Measurements from ENCODE around the gene ABHD16B.
"Not testable (repeated sequence)": the region's sequence is repeated elsewhere in the genome, so short reads cannot be mapped to it uniquely, and the experiment has no call there.

Gene ABHD16B

DNA sequence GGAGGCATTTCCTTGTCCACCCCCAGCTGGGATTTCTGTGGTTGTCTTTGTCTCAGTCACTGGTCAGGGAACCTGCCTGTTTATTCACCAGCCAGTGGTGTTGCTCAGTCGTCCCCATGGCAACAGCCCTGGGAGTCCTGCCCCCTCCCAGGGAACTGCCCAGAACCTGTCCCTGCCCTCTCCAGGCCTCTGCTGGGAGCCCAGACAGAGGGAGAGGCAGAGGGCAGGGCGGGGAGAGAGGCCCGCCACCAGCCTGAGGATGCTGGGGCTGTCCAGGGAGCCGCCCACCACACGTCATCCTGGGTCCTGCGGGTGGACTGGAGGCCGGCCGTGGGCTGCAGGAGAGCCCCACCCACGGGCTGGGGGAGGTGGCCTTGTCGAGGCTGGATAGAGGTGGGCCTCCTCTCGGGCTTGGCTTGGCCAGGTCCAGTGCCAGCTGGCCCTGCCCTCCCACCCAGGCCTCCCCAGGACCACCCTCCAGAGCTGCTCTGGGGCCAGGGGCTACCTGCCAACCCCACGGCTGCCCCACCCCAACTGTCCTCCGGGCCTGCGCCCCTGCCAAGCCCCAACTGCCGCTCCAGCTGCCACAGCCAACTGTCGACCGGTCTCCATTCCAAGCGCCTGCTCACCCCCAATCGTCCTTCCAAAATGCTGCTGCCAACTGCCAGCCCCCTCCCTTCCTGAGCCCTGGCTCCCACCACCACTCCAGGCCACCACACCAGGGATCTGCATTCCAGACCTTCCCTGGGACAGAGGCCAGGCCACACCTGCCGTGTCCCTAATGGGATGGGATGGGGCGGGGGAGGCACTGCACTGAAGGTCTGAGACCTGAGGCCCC, 26.1 kb upstream of the ABHD16B start:
- no peak for DNase-seq

DNA sequence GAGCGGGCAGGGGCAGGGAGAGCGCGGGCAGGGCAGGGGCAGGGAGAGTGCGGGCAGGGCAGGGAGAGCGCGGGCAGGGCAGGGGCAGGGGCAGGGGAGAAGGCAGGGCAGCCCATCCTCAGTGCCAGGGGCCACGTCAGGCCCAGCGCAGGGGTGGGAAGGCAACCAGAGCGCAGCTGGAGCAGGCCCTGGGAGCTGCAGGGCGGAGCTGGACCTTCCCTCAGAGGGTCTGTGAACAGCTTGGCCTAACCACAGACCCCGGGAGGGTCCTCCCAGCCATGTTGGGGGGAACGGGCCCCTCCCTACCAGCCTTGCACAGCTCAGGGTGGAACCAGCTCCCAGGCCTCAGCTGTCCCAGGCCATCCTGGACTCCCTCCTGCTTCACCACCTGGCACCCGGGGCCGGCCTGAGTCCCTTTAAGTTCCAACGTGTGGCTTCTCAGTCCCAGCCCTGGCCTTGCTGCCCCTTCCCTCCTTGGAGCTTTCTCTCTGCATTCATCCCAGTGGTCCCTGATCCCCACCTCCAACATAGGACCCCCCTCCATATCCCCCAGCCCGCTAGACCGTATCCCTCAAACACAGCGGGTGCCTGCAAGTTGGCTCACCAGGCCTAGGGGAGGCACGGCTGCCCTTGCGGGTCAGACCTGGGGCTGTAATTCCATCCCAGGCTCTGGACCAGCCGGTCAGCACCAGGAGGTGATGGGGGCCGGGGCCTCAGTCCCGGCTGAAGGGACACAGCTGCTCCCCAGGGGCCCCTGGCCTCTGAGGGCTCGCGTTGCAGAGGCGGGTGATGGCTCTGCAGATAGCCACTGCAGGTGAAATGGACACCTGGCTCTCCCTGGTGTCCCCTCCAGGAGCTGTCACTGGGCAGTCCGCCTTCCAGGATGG, 24.6 kb upstream of the ABHD16B start:
- no peak for DNase-seq

DNA sequence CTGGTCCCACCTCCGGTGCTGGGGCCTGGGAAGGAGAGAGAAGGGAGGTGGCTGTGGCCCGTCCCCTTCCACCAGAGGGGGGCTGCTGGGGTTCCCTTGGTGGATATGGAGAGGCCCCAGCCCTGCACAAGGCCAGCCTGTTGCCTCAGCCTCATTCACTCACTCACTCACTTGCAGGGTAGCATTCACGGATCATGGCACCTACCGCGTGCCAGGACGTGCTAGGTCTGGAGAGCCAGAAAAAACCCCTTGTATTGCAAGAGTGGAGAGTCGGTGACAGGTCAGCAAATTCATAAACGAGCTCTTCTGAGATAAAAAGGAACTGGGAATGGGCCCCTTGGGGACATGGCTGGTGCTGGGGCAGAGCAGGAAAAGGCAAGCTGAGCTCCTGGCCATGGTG, 23.8 kb upstream of the ABHD16B start:
- DNase-seq, result no peak

DNA sequence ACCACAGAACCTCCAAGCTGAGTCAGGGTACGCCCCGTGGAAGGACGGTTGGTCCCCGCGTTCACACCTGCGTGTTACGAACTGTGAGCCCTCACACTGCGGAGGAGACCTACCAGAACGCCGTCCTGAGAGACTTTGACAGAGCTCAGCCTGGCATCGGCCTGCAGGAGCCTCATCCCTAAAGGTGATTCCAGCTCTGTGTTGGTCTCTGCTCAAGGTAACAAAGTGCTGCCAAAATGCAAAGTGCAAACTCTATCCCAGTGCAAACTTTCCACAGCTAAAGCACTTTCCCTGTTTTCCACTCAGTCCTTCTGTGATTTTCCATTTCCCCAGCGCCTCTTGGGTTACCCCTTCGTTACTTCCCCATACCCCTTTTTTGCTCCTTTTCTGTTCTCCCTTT, 21.7 kb upstream of the ABHD16B start:
- no peak for DNase-seq

DNA sequence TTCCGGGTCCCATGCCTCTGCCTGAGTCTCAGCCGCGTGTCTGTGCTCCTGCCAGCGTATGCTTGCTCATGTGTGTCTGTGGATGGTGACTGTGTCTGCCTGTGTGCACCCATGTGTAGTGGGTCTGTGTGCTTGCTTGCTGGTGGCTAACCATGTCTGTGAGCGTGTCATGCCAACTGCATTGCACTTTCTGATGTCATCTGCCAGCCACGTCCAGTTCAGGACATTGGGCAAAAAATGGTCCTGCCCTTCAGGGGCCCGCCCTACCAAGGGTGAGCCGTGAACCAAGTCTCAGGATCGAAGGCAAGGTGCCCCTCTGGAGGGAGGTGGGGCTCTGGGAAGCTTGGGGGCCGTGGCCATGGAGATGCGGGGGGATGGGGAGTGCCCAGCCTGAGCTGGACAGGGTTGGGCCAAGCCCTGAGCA, 20.9 kb upstream of the ABHD16B start:
- no peak for DNase-seq

DNA sequence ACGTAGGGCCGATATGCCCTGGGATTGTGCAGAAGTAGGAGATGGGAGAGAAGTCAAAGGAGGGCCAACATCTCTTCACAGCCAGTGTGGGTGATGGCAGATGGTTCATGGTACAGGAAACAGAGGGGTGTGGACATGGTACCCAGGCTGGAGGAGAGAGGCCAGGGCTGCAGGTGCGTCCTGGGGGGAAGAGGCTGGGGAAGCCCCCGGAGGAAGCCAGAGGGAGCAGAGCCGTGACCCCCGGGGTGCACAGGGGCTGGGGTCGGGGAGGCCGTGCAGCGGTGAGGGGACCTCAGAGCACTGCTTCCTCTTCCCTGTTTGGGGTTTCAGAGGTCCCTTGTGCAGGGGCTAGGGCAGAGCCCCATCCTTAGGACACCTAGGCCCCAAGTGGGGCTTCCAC, 19.0 kb upstream of the ABHD16B start:
- DNase-seq, result no peak

DNA sequence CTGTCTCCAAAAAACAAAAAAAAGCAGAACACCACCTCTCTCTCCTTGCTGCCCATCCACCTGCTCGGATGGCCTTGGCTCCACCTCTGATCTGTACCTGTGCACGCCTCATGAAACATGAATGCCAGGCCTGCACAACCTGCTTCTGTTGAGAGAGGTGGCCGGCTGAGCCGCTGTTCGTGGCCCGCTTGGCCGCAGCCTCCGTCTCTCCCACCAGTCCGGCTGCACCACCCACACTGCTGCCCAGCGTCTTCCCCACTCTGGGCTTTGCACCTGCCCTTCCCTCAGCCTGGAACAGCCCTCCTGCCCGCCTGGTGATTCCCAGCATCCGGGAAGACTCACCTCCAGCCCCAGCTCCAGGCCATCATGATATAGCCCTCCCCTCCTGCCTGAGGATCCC, 18.1 kb upstream of the ABHD16B start:
- no peak for DNase-seq

DNA sequence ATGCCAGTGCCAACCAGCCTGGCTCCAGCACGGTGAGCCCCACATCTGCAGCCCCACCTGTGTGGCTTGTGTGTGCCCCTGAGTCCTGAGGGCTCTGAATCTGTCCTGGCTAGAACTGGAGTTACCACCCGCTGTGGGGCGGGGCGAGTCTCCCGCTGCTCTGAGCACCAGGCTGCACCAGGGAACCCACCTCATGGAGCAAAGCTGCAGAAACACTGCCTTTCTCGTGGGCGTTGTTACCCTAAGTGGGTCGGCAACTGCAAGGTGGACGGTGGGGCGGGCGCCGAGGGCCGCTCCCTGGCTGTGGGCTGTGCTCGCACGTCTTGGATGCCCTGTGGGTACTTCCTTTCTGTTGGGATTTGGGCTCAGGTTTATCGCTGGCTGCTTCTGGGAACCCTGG, 17.5 kb upstream of the ABHD16B start:
- DNase-seq, result no peak

DNA sequence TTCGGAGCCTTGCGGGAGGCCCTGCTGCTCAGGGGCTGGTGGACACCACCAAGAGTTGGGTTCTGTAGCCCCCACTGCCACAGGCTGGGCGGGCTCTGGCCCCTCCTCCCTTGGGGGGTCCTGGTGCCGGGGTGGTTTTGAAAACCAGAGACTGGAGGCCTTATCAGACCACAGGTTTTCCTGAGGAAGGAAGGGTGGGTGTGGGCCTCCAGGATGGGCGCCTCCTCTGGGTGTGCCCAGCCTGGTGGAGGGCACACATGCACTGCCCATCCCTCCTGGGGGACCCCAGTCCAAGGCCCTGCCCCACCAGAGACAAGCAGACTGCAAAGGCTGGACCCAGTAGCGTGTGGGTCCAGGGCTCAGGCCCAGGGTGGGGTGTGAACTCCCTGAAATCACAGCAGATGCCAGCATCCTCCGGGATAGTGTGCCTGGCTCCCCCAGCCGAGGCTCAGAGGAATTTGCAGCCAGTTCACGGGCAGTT, 16.7 kb upstream of the ABHD16B start:
- DNase-seq, result no peak

DNA sequence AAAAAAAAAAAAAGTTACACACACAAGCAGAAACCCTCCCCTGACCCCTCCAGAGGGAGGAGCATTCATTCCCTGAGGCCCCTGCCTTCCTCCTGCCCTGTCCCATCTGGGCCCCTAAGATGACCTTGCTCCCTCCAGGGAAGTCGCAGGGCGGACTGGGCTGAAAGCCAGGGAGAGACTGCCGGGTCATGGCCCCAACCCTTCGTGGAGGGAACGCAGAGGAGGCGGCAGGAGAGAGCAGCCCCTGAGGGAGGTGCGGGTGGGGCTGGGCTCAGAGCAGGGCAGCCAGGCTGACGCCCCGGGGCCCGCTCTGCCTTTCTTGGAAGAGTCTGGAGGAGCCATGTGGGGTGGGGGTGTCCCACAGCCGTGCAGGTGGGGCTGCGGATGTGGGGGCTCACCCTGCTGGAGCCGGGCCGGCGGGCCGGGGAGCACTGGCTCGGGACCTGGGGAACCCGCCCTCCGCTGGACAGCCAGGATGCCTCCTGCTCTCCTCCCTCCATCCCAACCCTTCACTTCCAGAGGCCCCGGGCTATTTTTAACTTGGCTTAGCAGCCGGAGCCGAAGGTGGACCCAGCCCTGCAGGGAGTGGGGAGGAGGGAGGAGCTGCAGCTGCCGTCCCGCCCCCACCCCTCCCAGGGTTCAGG, 15.0 kb upstream of the ABHD16B start:
- DNase-seq, result no peak

DNA sequence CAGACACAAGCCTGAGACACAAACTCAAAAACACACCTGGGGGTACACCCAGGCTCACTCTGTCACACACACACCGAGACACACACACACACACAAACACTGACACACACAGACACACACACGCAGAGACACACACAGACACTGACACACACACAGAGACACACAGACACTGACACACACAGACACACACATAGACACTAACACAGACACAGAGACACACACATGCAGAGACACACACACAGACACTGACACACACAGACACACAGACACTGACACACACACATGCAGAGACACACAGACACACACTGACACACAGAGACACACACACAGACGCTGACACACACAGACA, 14.4 kb upstream of the ABHD16B start:
- DNase-seq, result no peak

DNA sequence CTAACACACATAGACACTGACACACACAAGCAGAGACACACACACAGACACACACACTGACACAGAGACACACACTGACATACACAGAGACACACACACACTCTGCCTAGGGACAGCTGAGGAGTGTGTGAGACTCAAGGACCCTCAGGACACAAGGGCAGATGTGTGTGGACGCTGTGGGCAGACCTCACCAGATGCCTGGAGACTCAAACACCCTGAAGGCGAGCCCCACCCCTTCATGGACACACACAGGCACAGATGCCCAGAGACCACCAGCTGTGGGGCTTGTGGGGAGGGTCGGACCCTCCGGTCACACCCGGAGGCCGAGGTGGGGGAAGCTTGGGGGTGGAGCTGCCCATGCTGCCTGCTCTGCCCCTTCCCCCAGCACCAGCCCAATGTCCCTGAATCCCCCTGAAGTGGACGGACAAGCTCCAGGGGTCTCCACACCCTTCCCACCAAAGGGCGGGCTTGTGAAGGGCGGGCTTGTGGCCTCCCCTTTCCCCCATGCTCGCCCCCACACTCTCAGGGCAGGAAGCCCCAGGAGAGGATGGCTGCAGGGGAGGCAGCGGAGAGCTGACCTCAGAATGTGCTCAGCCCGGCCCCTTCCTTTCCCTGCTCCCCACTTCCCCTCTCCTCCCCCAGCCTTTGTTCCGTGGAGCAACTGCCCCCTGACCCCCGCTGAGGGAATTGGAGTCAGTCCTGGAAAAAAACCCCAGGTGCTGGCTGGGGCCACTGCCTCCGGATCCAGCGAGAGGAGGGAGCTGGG, 13.9 kb upstream of the ABHD16B start:
- no peak for DNase-seq

DNA sequence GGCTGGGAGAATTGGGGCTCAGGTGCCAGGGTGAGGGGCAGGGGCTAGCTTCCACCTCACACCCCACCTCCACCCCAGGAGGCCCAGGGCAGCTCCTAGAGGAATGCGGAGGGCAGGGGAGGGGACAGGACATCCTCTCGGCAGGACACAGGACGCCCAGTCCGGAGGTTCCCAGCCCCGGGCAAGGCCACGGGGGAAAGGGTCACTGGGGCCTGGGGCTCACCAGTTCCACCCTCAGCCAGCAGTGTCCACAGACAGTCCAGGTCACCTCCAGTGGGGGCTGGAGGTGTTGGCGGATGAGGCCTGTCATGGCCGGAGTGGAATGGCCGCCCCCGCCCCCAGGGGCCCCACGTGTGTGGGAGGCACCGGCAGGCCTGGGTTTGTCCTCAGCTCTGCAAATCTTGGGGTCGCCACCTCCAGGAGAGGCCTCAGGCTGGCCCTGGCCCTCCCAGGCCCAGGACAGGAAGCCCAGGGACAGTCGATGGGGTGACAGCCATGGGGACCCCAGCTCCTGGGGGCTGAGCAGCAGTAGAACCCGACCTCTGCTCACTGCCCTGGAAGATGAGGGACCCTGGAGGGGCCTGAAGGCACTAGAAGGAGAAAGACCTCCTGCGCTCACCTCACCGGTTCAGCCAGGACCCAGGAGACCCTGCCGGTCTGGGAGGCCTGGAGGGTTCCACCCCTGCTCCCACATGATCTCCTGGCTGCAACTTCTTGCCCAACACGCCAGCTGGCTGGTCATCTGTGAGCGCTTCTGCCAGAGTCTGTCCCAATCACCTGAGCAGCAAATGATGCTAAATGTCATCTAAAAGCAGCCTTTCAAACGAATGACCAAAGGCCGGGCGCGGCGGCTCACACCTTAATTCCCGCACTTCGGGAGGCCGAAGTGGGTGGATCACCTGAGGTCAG, 13.0 kb upstream of the ABHD16B start:
- DNase-seq, result no peak

DNA sequence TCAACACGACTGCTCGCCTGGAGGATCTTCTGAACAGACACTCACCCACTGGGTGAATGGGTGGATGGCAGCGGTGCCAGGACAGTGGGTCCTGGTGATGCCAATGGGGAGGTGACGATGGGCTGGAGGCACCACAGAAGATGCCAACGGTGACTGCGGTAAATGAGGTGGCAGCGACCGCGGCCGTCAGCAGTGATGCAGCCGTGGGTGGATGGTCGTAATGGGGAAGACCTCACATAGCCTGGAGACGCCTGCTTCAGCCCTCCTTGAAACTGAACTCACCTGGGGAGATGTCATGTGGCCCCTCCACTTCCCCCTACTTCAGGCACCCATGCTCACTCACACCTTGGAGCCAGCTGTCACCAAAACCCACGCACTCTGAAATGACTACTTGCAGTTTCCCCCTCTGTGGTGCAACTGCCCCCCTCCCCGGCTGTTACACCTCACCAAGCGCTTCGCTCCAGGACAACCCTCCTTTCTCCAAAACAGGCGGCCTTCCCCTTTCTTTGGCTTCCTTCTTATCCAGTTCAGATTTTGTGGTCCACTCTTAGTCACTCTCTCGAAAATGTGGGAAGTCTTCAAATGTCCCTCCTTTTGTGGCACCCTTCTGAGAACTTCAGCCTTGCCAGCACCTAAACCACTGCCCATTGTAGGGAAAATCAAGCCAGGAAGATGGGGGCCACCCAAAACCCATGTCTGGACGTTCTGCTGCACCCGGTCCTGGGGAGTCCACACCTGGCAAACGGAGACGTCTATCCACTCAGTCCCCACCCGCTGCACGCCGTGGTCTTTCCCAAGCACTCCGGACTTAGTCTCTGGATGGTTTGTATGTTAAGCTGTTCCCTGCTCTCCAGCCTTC, 10.4 kb upstream of the ABHD16B start:
- DNase-seq, result peak; percentile 64 to 65

DNA sequence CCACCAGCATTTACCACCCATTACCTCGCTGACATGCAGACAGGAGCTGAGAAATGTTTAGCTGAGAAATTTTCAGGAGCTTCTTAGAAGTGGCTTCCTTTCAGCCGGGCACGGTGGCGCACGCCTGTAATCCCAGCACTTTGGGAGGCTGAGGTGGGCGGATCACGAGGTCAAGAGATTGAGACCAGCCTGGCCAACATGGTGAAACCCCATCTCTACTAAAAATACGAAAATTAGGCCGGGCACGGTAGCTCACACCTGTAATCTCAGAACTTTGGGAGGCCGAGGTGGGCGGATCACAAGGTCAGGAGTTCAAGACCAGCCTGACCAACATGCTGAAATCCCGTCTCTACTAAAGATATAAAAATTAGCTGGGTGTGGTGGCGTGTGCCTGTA, 9.8 kb upstream of the ABHD16B start:
- DNase-seq, result not testable (repeated sequence)

DNA sequence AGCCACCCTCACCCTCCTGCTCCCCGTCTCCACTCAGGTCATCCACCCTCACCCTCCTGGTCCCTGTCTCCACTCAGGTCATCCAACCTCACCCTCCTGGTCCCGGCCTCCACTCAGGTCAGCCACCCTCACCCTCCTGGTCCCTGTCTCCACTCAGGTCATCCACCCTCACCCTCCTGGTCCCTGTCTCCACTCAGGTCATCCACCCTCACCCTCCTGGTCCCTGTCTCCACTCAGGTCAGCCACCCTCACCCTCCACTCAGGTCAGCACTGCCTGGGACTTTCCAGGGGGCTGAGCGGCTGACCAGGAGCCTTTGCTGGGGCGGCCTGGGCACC, 7.6 kb upstream of the ABHD16B start:
- DNase-seq, result not testable (repeated sequence)

DNA sequence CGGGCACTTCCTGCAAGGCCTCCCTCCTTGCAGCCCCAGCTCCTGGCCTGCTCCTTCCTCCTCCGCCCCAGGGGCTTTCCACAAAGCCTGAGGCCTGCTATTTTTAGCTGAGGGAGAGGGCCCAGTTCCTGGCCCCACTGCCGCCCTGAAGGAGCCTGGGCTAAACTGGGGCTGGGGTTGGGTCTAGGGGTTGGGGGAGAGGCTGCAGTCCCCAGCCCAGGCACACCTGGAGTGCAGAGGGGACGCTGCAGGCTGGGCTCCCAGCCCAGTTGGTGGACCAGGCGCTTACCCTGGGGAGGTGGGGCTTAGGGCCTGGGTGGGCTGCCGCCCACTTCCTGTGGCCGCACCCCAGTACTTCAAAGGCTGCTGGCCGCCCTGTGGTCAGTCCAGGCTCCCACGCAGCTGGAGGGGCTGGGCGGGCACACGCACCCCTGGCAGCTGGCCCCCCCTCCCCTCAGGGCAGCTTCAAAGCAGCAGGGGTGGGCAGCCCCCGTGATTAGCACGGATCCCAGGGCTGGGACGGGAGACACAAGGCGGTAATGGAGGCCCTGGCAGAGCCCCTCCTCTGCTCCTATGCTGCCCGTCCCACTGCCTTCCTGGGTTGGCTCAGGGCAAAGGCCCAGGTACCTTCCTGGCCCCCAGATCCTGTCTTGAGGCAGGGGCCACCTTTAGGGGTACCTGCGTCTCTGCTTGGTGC, 7.1 kb upstream of the ABHD16B start:
- no peak for DNase-seq

DNA sequence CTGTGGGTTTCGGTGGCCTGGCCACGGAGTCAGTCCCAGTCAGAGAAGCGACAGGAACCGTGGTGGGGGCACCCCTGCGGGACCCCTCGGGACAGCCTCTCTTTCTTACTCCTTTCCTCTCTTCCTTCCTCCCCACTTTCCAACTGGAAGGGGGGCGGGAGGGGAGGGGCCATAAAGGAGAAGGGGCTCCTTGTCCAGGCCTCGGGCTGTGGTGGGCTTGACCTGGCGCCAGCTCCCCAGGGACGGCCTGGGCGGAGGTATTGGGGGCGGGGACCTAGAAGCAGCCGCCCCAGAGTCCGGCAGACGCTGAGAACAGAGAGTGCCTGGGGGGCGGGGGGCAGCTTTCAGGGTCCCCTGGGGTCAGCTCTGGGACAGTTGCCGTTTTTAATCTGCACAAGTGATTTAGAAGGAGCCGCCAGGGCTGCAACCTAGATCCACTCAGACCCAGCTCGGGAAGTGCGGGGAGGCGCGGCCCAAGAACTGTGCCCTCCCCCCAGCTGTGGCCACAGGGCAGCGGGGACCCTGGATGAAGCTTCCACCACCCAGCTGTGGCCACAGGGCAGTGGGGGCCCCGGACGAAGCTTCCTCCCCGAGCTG, 6.4 kb upstream of the ABHD16B start:
- DNase-seq, result no peak

DNA sequence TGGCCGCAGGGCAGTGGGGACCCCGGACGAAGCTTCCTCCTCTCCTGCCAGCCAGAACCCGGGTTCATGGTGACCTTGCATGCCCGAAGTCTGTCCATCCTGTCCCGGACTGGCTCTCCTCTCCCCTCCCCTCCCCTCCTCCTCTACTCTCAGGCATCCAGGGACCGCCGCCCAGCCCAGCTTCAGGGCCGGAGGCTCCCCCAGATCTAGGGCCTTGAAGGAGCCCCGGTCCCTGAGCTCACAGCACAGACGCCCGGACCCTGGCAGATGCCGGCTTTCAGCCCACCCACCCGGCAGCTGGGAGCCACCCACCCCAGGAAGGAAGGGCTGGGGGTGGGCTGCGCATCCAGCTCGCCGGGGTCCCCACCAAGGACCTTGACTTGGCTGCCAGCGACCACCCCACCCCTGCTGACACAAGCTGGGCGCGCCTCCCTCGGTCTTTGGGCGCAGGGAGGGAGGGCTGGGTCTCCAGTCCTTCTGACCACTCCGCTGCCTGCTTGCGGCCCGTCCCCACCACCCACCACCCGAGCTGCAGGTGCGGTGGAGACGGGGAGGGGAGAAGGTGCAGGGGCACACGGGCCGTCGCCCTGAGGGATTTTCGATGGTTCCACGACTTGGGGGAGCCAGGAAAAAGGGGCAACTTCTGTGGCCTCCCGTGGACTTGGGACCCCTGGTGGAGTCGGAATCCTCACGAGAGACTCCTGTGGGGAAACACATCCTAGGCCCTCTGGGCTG, 5.8 kb upstream of the ABHD16B start:
- no peak for DNase-seq

All from stimulated activated CD4-positive, alpha-beta T cell treated with anti-CD3 and anti-CD28 coated beads, Interleukin-2, amount 100 ng/mL, for 24 hours (primary cell).